Measurements from ENCODE around the gene SMARCD3. TPM values are rescaled to one million over a fixed set of nuclear protein-coding genes. Genes with fewer than 3 reads are reported as not detected.

SMARCD3 gene
- total RNA-seq, 1 experiment from 2014 or later, result 30.3 TPM

DNA sequence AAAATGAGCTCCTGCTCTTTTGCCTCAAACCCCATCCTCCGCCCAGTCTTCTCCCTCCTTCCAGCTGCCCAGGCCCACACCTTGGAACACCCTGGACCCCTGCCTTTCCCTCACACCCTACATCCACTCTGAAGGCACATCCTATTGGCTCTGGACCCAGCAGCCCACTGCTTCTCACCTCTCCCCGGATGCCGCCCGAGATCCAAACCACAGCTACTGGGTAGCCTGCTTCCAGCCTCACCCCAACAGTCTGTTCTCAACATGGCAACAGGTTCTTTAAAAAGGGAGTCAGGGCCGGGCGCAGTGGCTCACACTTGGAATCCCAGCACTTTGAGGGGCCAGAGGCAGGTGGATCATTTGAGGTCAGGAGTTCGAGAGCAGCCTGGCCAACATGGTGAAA is 9.5 kb upstream of the SMARCD3 start:
- Histone ChIP-seq H3K9me2 (ENCODE audit: insufficient read depth) (no peaks in the 10 kb centered on the region), H2AFZ (ENCODE audit: low read depth, low read length, poor library complexity, severe bottlenecking) (no peak overlapping the region), H3K79me2 (ENCODE audit: insufficient read depth, low read length) (no peaks in the 10 kb centered on the region), H3K4me1 (ENCODE audit: control insufficient read depth in 1 of 2, insufficient read depth in 2 of 2, low read length in 2 of 2) (no peaks in the 10 kb centered on the region), H4K20me1 (ENCODE audit: insufficient read depth) (no peaks in the 10 kb centered on the region), H3K4me3 (replicated peaks in 1 of 2; ENCODE audit: low read depth in 1 of 2, low read length in 2 of 2) (no peak overlapping the region), H3K9ac (ENCODE audit: low read length) (no peak overlapping the region), H3K4me2 (ENCODE audit: low read length) (no peak overlapping the region), H3K36me3 (ENCODE audit: control insufficient read depth in 1 of 2, insufficient read depth in 2 of 2, low read length in 2 of 2) (no peaks in the 10 kb centered on the region), H3K27ac (ENCODE audit: low read depth, low read length) (no peak overlapping the region), H3K9me3 (ENCODE audit: control insufficient read depth in 1 of 2, insufficient read depth in 1 of 2, low read depth in 1 of 2, low read length in 2 of 2) (no peaks in the 10 kb centered on the region), H3K27me3 (ENCODE audit: insufficient read depth, low read length) (no peaks in the 10 kb centered on the region)
- RAD21 ChIA-PET (ENCODE audit: low non-redundant PET in 1 of 2, low total read pairs in 2 of 2, uncharacterized antibody in 2 of 2, unreplicated experiment in 2 of 2), result no interaction called here
- BruUV-seq (replicated peaks), result no TSS peak
- TF ChIP-seq, protein P1, sequence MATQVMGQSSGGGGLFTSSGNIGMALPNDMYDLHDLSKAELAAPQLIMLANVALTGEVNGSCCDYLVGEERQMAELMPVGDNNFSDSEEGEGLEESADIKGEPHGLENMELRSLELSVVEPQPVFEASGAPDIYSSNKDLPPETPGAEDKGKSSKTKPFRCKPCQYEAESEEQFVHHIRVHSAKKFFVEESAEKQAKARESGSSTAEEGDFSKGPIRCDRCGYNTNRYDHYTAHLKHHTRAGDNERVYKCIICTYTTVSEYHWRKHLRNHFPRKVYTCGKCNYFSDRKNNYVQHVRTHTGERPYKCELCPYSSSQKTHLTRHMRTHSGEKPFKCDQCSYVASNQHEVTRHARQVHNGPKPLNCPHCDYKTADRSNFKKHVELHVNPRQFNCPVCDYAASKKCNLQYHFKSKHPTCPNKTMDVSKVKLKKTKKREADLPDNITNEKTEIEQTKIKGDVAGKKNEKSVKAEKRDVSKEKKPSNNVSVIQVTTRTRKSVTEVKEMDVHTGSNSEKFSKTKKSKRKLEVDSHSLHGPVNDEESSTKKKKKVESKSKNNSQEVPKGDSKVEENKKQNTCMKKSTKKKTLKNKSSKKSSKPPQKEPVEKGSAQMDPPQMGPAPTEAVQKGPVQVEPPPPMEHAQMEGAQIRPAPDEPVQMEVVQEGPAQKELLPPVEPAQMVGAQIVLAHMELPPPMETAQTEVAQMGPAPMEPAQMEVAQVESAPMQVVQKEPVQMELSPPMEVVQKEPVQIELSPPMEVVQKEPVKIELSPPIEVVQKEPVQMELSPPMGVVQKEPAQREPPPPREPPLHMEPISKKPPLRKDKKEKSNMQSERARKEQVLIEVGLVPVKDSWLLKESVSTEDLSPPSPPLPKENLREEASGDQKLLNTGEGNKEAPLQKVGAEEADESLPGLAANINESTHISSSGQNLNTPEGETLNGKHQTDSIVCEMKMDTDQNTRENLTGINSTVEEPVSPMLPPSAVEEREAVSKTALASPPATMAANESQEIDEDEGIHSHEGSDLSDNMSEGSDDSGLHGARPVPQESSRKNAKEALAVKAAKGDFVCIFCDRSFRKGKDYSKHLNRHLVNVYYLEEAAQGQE (IDR thresholded peaks at IDR 0.05; ENCODE audit: low read depth), result no peak
- TF ChIP-seq EZH2phosphoT487 (IDR thresholded peaks at IDR 0.05; ENCODE audit: borderline replicate concordance), result no peak
- TF ChIP-seq TCF7L2 (IDR thresholded peaks at IDR 0.05; ENCODE audit: borderline replicate concordance, extremely low read depth, insufficient read depth, insufficient read length), result no peak
- no peak for TF ChIP-seq EGR1 (IDR thresholded peaks at IDR 0.05; ENCODE audit: low read depth)
- TF ChIP-seq CBX3 (IDR thresholded peaks at IDR 0.05; ENCODE audit: low read depth), result no peak
- no peak for TF ChIP-seq SIN3A (IDR thresholded peaks at IDR 0.05; ENCODE audit: low read depth)
- TF ChIP-seq ZNF274 (IDR thresholded peaks at IDR 0.05; ENCODE audit: low read depth, low read length), result no peak
- TF ChIP-seq YY1 (IDR thresholded peaks at IDR 0.05; ENCODE audit: extremely low read depth, insufficient replicate concordance, low read depth, low read length), result no peak
- TF ChIP-seq, protein P2, sequence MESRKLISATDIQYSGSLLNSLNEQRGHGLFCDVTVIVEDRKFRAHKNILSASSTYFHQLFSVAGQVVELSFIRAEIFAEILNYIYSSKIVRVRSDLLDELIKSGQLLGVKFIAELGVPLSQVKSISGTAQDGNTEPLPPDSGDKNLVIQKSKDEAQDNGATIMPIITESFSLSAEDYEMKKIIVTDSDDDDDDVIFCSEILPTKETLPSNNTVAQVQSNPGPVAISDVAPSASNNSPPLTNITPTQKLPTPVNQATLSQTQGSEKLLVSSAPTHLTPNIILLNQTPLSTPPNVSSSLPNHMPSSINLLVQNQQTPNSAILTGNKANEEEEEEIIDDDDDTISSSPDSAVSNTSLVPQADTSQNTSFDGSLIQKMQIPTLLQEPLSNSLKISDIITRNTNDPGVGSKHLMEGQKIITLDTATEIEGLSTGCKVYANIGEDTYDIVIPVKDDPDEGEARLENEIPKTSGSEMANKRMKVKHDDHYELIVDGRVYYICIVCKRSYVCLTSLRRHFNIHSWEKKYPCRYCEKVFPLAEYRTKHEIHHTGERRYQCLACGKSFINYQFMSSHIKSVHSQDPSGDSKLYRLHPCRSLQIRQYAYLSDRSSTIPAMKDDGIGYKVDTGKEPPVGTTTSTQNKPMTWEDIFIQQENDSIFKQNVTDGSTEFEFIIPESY (IDR thresholded peaks at IDR 0.05; ENCODE audit: extremely low read depth, insufficient replicate concordance, low read length), result no peak
- TF ChIP-seq, protein P3, sequence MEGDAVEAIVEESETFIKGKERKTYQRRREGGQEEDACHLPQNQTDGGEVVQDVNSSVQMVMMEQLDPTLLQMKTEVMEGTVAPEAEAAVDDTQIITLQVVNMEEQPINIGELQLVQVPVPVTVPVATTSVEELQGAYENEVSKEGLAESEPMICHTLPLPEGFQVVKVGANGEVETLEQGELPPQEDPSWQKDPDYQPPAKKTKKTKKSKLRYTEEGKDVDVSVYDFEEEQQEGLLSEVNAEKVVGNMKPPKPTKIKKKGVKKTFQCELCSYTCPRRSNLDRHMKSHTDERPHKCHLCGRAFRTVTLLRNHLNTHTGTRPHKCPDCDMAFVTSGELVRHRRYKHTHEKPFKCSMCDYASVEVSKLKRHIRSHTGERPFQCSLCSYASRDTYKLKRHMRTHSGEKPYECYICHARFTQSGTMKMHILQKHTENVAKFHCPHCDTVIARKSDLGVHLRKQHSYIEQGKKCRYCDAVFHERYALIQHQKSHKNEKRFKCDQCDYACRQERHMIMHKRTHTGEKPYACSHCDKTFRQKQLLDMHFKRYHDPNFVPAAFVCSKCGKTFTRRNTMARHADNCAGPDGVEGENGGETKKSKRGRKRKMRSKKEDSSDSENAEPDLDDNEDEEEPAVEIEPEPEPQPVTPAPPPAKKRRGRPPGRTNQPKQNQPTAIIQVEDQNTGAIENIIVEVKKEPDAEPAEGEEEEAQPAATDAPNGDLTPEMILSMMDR (IDR thresholded peaks at IDR 0.05 in 2 of 3, conservative IDR thresholded peaks at IDR 0.05 in 1 of 3; ENCODE audit: borderline replicate concordance in 1 of 3, insufficient read depth in 1 of 3, low read depth in 2 of 3, low read length in 2 of 3), result no peak
- no peak for TF ChIP-seq ELF1 (IDR thresholded peaks at IDR 0.05; ENCODE audit: borderline replicate concordance, low read depth)
- no peak for TF ChIP-seq POLR2A (IDR thresholded peaks at IDR 0.05; ENCODE audit: borderline replicate concordance, extremely low read depth, insufficient read depth, insufficient read length)
- TF ChIP-seq FOSL1 (IDR thresholded peaks at IDR 0.05; ENCODE audit: low read depth), result no peak
- no peak for TF ChIP-seq RAD21 (IDR thresholded peaks at IDR 0.05; ENCODE audit: low read depth)
- TF ChIP-seq CEBPB (IDR thresholded peaks at IDR 0.05; ENCODE audit: low read depth), result no peak
- TF ChIP-seq EZH2 (IDR thresholded peaks at IDR 0.05), result no peak
- no peak for TF ChIP-seq POLR2AphosphoS5 (IDR thresholded peaks at IDR 0.05; ENCODE audit: low read depth, low read length)
- CTCF ChIA-PET, result no interaction called here
- ATAC-seq (no peak), DNase-seq (ENCODE audit: low read depth, low spot score) (no peak)
- intact Hi-C loops (cut with micrococcal nuclease), result no loop called here
- POLR2A ChIA-PET, result no interaction called here
